HG03378 (cell line): ENCODE measurements around the gene SLIT3.

Experiments
- ATAC-seq: cut with Tn5 transposase; IDR thresholded peaks from one replicate; pipeline ENCODE4 v1.9.1; 2021; ENCODE audit warnings: mild to moderate bottlenecking, moderate library complexity; ENCODE audit not compliant: unreplicated experiment

SLIT3 gene

DNA sequence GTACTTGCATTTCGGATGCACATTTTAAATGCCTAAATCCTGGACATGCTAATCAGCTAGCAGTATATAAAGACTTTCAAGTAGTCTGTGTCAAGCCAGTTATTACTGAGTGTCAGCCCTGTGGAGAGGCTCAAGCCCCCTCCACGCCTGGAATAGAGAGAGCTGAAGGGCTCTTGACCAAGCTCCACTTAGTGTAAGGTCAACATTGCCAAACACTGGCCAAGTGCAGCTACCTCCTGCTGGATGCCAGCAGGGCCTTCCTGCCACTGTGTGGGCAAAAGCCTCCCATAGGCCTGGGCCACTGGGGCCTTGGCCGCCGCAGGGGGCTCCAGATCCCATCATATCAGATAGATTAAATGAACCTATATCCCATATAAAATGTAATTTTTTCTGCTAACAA, 482.4 kb downstream of the SLIT3 start:
- no peak for ATAC-seq

DNA sequence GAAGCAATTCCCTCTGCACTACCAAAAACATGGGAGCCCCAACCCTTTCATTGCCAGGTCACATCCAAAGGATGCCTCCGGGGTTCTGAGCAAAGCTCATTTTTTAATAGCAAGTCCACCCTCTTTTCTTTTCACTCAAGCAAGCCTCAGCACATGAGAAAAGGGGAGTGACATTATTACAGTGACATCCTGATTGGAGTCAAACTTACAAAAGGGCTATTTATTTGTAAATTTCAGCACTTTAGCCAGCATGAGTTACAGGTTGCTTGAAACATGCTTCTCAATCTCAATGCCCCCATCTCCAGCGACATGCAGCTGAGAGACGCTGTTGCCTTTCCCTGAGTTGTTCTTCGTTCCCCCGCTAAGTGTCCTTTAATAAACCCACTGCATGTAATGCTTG, 483.3 kb downstream of the SLIT3 start:
- no peak for ATAC-seq

DNA sequence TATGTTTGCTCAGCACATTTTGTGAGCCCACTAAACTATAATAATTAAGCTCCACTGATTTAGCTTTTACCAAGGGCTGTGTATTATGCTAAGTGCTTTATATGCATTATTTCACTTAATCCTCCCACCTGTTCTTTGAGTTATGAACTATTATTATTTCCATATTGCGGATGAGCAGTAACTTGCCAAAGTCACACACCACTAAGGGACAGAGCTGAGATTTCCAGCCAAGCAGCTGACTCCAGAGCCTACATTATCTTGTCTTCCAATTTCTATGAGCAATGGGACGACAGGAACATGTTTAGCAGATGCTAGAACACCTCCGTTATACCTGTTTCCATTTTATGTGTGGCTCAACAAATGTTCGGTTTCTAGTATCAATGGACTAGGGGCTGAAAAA, 484.3 kb downstream of the SLIT3 start:
- ATAC-seq, result no peak

DNA sequence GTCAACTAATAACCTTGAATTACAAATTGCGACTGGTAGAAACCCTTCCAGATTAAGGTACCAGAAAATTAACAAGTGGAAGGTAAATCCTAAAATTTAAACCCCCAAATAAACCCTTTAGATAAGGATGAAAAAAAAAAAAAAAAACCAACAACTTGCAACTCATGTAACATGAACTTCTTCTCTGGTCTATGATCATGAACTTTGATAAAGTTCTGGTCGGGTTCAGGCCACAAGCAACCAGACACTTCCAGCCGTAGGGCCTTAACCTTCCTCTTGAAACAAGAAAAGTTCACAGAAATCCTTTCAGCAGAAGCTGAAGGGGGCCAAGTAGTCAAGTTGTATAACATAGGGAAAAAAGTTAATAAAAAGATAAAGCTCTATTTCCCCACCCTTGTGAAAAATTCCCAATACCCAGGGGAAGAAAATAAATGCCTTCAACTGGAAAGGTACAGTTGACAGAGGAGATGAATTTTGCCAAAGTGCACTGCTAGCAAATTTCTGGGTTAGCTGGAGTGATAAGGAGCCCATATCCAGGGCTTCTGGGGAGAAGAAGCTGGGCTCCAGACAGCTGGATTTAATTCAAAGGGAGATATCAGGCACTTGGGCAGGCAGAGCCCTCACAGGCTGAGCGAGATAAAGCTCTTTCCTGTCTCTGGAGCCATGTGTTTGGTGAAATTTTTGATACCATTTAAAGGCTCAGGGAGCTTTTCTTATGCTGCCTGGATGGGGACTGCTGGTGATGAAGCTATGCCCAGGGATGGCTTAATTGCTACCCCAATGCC, 487.6 kb downstream of the SLIT3 start:
- no peak for ATAC-seq

DNA sequence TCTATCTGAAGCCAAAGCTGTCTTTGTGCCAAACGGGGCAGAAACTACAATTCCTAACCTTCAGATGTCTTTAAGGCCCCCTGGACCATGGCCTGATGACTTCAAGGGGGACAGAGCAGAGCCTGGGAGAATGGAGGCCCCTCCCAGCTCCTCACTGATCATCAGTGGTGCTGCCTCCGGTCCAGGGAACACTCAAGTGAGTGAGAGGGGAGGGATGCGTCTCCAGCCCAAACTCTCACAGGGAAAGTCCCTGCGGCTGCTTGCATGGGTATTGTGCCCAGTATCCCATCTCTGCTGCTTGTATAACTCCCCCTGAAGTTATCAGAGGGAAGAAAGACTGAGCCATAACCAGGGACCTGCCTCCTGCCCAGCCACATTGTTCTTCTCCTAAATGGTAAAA, 490.3 kb downstream of the SLIT3 start:
- ATAC-seq, result no peak

DNA sequence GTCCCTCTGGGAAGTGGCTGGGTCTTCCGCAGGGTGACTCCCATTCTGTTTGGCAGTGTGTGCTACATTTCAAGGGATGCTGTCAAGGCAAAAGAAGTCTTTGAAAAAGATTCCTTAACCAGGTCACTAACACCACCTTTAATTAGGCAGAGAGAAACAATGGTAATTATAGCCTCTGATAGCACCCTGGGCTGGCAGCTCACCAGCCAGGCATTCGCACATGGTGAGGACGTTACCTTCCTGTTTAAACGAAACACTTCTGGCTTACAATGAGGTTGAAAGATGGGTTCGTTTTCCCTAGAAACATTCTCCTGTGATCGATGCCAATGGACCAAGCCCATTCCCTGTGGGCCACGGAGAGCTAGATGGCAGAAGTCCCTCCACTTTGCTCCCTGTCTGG, 491.7 kb downstream of the SLIT3 start:
- no peak for ATAC-seq

DNA sequence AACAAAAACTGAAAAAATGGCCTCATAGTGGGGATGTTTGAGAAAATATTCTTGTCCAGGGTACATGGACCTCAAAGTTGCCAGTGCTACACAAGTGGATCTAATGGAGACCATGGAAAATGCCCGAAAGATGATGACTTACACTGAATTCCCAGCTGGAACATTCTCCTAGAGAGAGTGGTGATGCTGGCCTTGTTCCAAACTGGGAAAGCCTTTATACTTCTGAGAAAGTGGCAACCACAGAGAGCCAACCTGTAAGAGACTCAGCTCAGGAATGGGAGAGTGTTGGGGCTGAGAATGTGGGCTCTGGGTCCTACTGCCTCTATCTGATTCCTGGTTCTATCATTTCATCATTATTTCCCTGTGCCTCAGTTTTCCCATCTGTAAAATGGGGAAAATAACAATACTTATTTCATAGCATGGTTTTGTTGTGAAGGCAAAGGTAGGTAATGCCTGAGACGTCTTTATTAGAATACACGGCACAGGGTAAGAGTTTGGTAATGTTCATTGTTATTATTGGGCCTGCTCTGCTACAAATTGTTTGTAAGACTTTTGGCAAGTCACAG, 492.8 kb downstream of the SLIT3 start:
- no peak for ATAC-seq

DNA sequence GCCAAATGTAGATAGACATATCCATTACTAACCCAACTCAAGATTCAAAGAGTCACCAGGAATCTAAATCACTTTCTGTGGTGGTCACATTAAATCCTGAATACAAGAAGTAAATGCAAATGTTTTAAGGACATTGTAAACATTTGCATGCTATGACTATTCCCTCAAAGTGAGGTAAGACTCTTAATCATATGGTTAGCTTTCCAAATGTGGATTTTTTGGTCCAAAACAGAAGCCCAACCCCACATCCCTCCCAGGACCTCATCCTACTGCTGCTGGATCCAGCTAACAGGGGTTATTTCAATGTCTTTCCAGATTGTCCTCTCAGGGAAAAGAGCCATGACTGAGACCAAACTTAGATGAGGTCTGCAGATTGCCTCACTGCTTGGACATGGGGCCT, 493.7 kb downstream of the SLIT3 start:
- ATAC-seq, result no peak

DNA sequence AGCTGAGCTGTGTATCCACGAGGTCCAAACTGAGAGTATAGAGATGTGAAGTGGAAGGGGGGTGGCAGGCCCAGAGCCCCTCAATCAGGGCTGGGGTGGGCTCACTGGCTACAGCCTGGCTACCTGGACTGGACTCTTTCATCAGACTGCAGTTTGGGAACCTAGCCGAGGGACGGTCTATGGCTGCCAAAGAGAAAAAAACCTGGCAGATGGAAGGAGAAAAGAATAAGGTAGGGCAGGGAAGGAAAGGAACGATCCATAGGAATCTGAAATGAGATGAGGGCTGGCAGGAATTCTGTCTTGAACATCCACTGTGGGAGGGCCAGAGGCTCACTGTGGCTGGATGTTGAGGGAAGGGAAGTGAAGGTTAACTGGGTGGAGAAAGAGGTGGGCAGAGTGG, 497.4 kb downstream of the SLIT3 start:
- ATAC-seq, result no peak

DNA sequence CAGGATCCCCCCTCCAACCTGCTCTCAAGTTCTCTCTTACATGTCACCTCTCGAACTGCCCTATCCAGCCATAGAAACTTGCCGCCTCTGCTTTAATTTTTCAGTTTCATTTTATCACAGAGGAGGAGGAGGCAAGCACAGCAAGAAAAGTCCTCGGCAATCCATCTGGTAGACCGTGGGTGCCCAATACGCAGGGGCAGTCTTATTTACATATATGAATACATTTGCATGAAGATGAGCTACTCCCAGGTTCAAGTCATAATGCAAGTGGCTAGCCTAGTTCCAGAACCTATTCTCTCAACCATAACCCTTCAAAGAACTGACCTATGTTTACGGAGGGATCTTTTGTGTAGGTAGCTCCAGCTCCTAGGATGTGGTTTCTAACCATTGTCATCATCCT, 498.6 kb downstream of the SLIT3 start:
- ATAC-seq, result no peak

DNA sequence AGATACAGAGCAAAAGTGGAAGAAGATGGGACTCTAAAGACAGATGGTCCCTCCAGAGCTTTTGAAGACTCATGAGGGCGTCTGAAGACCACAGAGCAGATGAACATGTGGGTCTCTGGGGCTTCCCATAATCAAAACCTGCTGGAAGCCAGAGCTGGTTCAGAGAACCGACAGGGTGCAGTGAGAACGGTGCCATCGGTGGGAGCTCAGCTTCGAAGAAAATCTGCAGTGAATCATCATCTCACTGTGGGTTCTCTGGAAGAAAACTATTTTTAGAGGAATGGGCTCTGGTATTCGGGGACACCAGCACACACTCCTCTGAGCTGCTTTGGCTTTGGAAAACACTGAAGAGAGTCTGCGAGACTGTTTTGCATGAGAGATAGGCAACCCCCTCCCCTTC, 499.4 kb downstream of the SLIT3 start:
- no peak for ATAC-seq

DNA sequence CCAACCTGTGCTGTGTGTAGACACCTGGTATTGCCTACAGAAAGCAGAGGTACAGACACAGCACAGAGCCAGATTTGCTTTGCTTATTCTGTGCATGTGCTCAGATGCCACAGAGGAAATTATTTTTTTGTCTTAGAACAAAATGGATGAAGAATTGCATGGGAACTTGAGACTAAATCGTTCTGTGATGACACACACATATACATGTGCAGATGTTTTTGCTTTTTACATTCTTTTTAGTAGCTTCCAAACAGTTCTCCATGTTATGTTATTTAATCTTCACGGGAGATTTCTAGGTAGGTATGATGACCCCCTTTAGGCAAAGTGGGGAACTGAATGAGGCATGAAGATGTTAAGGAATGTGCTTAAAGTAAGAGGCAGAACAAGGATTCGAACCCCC, 500.2 kb downstream of the SLIT3 start:
- no peak for ATAC-seq

DNA sequence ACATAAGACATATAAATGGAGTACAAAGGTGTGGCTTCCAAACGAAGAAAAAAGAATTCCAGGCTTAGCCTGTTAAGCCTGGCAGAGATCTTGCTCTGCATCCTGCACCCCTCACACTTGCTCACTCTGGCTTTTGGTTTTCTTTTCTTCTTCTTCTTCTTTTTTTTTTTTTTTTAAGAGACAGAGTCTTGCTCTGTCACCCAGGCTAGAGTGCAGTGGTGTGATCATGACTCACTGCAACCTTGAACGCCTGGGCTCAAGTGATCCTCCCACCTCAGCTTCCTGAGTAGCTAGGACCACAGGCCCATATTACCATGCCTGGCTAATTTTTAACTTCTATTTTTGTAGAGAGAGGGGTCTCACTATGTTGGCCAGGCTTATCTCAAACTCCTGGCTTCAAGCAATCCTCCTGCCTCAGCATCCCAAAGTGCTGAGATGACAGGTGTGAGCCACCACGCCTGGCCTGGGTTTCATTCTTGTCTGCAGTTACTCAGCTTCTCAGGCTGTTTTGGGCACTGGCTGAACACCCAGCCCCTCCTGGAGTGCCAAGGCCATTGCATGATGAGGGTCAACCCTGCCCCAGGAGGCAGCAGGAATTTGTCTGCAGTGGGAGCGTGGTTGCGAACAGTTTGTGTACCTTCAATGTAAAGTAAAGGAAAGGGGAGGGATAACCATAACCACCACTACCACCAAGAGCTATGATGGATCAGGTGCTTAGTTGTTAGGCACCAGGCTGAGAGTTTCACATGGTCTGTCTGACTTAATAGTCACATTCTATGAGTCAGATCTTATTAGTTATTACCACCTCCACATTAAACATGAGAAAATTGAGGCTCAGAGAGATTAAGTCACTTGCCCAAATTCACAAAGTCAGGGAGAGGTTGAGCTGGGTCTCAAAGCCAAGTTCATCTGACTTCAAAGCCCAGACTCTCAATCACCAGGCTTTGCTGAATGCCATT, 502.6 kb downstream of the SLIT3 start:
- peak; percentile 56 for ATAC-seq

DNA sequence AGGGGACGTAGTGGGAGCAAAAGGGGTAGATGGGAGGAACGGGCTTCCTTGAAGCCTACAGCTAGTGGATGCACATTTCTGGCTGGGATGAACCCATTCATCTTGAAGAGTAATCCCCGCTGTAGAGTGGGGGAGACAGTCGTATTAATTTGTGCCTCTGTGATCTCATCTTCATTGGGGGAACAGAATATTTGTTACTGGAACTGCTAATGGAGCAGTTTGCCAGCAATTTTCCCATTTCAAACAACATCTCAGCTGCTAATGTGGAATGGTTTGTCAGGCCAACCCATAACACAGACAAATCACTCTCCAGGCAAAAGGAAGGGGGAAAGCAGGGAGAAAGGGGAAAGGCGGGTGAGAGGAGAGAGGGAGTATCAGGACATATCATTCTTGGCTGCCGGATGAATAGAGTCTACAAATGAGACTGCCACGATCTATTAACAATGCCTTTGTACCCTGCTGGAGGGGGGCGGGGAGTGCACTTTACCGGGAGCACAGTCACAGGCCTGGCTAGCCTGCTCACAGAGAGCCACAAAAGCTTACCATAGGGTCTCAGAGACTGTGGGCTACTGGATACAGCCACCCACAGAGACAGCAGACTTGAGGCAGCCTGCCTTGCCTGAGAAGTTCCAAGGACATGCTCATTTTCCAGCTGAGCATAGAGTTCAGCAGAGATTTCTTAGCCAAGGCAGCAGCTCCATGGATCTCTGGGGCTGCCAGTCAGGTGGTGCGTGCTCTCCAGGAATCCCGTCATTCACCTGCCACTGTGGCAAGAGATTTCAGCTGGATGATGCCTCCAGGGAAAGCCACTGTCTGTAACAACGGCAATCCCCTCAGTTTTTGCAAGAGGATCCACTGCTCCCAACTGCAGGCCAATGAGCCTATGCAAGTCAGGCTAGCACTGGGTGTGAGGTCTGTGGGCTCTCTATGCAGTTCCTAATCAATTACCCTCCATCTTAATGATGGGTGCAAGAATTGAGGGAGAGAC, 504.1 kb downstream of the SLIT3 start:
- ATAC-seq, result no peak

DNA sequence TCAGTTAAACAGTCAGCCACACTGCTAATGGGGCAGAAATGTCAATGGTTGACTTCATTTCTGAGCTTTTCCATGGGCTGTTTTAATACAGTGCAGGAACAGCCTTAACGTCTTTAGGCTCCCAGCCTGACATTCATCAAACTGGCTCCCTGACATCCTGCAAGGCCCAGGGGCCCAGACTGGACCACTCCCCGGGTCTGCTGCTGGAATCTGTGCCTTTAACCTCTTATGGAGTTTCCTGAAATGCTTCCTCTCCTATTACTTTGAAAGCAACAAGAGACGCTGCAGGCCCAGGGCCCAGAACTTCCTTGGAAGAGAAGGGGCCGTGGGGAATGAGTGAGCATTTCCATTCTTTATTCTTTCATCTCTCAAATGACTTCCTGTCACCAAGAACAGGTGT, 504.9 kb downstream of the SLIT3 start:
- ATAC-seq, result no peak

DNA sequence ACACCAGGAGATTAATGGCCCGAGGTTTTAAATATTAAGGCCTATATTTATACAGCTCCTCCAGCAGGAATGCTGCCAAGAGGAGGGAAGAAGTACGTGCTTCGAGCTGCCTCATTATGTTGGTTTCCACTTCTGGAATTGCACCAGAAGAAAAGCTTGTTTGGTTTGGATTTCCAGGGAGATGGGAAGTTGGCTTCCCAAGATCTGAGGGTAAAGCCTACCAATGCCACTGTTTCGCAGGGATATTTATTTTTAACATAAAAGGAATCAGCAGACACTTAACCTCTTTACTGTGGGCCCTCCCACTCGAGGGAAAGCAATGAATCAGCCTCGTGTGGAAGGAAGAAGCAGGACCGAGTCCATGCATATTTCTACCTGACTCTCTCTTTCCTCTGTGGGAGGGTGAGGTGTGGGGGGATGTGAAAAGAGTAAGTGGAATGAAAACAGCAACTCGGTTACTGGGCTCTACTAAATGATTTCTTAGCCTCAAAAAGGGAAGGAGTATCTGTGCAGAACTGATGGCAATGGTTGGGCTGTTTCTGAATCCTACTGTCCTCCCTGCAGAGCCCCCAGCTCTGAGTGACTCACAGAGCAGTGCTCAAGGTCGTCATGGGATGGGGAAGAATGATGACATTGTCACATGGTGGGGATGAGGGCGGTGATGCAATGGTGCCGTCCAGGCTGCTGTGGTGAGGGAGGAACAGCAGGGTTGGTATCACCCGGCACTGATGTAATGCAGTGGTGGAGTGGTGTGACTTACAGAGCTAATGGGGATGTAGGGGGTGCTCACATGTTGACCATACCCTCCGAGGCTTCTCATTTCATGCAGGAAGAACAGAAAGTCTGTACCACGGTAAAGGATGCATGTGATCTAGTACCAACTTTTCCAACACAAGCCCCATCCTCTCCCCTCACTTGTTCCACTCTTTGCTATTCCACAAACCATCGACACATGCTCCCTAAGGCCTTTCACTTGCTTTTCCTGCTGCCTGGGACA, 506.8 kb downstream of the SLIT3 start:
- no peak for ATAC-seq

DNA sequence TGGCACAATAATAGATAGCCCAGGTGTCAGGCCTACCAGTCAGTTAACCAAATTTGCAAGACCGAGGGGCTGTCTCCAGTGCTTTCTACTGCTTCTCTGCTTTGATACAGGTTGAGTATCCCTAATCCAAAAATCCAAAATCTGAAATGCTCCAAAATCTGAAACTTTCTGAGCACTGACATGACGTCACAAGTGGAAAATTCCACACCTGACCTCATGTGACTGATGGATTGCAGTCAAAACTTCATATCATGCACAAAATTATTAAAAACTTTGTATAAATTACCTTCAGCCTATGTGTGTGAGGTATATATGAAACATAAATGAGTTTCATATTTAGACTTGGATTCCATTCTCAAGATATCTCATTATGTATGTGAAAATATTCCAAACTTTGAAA, 508.3 kb downstream of the SLIT3 start:
- ATAC-seq, result no peak

DNA sequence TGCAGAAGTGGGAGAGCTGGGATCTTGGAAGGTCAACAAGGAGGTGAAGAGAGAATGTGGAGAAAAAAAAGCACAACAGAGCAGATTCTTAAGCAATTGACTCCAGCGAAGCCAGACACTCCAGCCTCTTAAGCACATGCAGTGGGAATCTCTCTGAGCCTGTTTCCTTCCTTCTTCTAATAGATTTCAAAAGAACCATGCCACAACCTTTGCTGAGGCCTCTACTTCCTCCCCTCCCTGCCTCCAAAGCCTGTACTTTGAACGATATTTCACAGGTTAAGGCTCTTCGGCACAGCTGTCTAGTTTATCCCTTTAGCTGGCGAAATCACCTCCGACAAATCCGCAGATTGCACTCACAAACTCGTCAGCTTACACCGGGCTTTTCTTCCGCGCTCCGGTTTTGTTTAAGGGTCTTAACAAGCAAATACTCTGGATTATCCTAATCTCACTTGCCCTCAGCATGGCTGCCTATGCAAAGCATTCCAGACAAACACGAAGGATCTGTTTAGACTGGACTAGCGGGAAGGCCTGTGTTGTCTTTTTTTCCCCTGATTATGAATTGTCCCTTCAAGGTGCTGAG, 510.2 kb downstream of the SLIT3 start:
- no peak for ATAC-seq

DNA sequence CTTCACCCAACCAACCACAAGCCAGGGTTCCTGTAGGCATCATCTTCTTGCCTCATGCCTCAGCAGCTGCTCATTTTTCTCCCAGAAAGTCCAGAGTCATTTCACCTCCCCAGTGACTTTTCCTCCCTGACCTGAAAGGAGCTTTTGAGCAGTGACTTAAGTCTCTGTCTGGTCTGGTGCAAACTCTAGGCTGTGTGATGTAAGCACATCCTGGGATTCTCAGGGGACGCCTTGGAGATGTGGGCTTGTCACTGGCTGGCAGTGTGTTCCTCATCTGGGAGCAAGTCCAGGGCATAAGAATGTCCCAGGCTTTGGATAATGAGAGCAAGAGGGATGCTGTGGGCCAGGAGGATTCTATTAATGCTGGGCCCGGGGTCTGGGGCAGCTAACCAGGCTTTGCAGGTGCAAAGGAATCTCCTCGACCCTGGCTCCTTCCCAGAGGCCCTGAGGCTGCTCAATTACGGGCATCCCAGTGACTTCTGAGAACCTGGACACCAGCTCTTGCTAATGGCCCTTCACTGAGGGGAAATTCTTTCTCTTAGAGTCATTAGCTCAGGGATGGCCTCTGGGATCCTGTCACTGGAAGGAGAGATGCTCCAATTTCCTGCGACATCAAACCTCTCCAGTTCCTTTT, 510.8 kb downstream of the SLIT3 start:
- ATAC-seq, result no peak
